Neural progenitor cell (in vitro differentiated cells): ENCODE measurements around the gene CPNE2. TPM values are rescaled to one million over a fixed set of nuclear protein-coding genes. Genes with fewer than 3 reads are reported as not detected.

Source experiments
- DNase-seq: peaks from one replicate; pipeline ENCODE4 v3.0.0-alpha.2; 2016; ENCODE audit warnings: low spot score
- H2AFZ ChIP-seq: fragments of 200-600 bp; sonication (generic); replicated peaks from 2 replicates; pipeline ENCODE4 v1.6.1; 2016; ENCODE audit warnings: antibody characterized with exemption
- H3F3A ChIP-seq: fragments of 200-600 bp; sonication (generic); 2 replicates; pipeline ENCODE4 v1.6.1; 2016; ENCODE audit warnings: antibody characterized with exemption, low read depth
- H3K27ac ChIP-seq: fragments of 200-600 bp; sonication (generic); 2 replicates; pipeline ENCODE4 v1.5.1; 2016; ENCODE audit warnings: mild to moderate bottlenecking
- H3K27me3 ChIP-seq: fragments of 200-600 bp; sonication (generic); 2 replicates; pipeline ENCODE4 v1.6.1; 2016; ENCODE audit warnings: mild to moderate bottlenecking, moderate library complexity
- H3K36me3 ChIP-seq: fragments of 200-600 bp; sonication (generic); 2 replicates; pipeline ENCODE4 v1.5.1; 2016
- H3K4me1 ChIP-seq: fragments of 200-600 bp; sonication (generic); 2 replicates; pipeline ENCODE4 v1.6.1; 2016; ENCODE audit warnings: mixed run types
- H3K4me2 ChIP-seq: fragments of 200-600 bp; sonication (generic); 2 replicates; pipeline ENCODE4 v1.6.1; 2016
- H3K4me3 ChIP-seq: fragments of 200-600 bp; sonication (generic); 2 replicates; pipeline ENCODE4 v1.5.1; 2016
- H3K79me2 ChIP-seq: fragments of 200-600 bp; sonication (generic); 2 replicates; pipeline ENCODE4 v1.6.1; 2016; ENCODE audit warnings: low read depth
- H3K9ac ChIP-seq: fragments of 200-600 bp; sonication (generic); 2 replicates; pipeline ENCODE4 v1.6.1; 2016
- H3K9me3 ChIP-seq: fragments of 200-600 bp; sonication (generic); 2 replicates; pipeline ENCODE4 v1.5.1; 2016; ENCODE audit warnings: low read depth
- H4K20me1 ChIP-seq: fragments of 200-600 bp; sonication (generic); 2 replicates; pipeline ENCODE4 v1.6.1; 2016; ENCODE audit warnings: low read depth
- H3K27ac Mint-ChIP-seq: 3 replicates; pipeline ENCODE4 v1.8.0; 2021; ENCODE audit warnings: mixed read lengths
- H3K27me3 Mint-ChIP-seq: 2 replicates; pipeline ENCODE4 v1.8.0; 2022; ENCODE audit warnings: low read depth, mild to moderate bottlenecking, inconsistent platforms, moderate library complexity, mixed read lengths; ENCODE audit not compliant: insufficient read depth
- H3K36me3 Mint-ChIP-seq: 3 replicates; pipeline ENCODE4 v1.8.0; 2021; ENCODE audit warnings: mixed read lengths
- H3K4me1 Mint-ChIP-seq: 3 replicates; pipeline ENCODE4 v1.8.0; 2021; ENCODE audit warnings: mixed read lengths
- H3K4me3 Mint-ChIP-seq: 3 replicates; pipeline ENCODE4 v1.8.0; 2021; ENCODE audit warnings: mild to moderate bottlenecking, moderate library complexity, mixed read lengths
- H3K9me3 Mint-ChIP-seq: 3 replicates; pipeline ENCODE4 v1.8.0; 2020; ENCODE audit warnings: mixed read lengths
- CTCF ChIP-seq: fragments of 200-600 bp; sonication (generic); IDR thresholded peaks from 2 replicates; pipeline ENCODE4 v1.5.1; 2017; ENCODE audit warnings: antibody characterized with exemption, mild to moderate bottlenecking
- EZH2 ChIP-seq: fragments of 200-600 bp; sonication (generic); IDR thresholded peaks from 2 replicates; pipeline ENCODE4 v1.6.1; 2017; ENCODE audit warnings: antibody characterized with exemption, mild to moderate bottlenecking, moderate library complexity
- EZH2phosphoT487 ChIP-seq: fragments of 200-600 bp; sonication (generic); IDR thresholded peaks from 2 replicates; pipeline ENCODE4 v1.6.1; 2017; ENCODE audit warnings: antibody characterized with exemption
- total RNA-seq: library from RNA; depleted of rRNA; stranded (reverse); fragments of >200 nt; gene quantifications from 2 replicates; pipeline ENCODE4 v1.2.3, GENCODE V29; 2015; ENCODE audit warnings: low replicate concordance

The CPNE2 gene
- total RNA-seq, 1 donor from 2014 or later = 19.8 TPM

GRCh38 chr16:57133886-57134285, 41.5 kb downstream of the CPNE2 start:
- Histone ChIP-seq H3K79me2 (no peaks in the 10 kb centered on the region), H3K4me3 (no peak overlapping the region), H3K36me3 (no peaks in the 10 kb centered on the region), H3K4me1 (peaks cover 17% of the 10 kb centered on the region), H4K20me1 (no peaks in the 10 kb centered on the region), H3K9me3 (no peaks in the 10 kb centered on the region), H2AFZ (no peak overlapping the region), H3K4me2 (no peak overlapping the region), H3K27me3 (no peaks in the 10 kb centered on the region), H3K9ac (no peak overlapping the region), H3F3A (no peaks in the 10 kb centered on the region), H3K27ac (no peak overlapping the region)
- Mint-ChIP-seq H3K4me1 (peaks cover 51% of the 10 kb centered on the region), H3K4me3 (no peak overlapping the region), H3K27ac (peak overlapping the region; percentile 90), H3K27me3 (peaks cover 2% of the 10 kb centered on the region), H3K36me3 (peaks cover 12% of the 10 kb centered on the region), H3K9me3 (no peaks in the 10 kb centered on the region)
- TF ChIP-seq EZH2phosphoT487 (no peak), EZH2 (no peak), CTCF (no peak)
- no peak for DNase-seq

GRCh38 chr16:57134982-57135381, 42.6 kb downstream of the CPNE2 start:
- no peaks in the 10 kb centered on the region for H4K20me1 ChIP-seq
- no peaks in the 10 kb centered on the region for H3K36me3 ChIP-seq
- no peaks in the 10 kb centered on the region for H3K79me2 ChIP-seq
- peaks cover 17% of the 10 kb centered on the region for H3K4me1 ChIP-seq
- no peak overlapping the region for H3K4me2 ChIP-seq
- H3K4me1 Mint-ChIP-seq = peaks cover 53% of the 10 kb centered on the region
- H3K27ac Mint-ChIP-seq = peak overlapping the region; percentile 90
- no peak overlapping the region for H2AFZ ChIP-seq
- TF ChIP-seq EZH2 (no peak), CTCF (no peak), EZH2phosphoT487 (no peak)
- H3K27ac ChIP-seq = no peak overlapping the region
- H3F3A ChIP-seq = no peaks in the 10 kb centered on the region
- H3K36me3 Mint-ChIP-seq = peaks cover 12% of the 10 kb centered on the region
- H3K9me3 ChIP-seq = no peaks in the 10 kb centered on the region
- H3K9me3 Mint-ChIP-seq = no peaks in the 10 kb centered on the region
- no peak overlapping the region for H3K4me3 Mint-ChIP-seq
- no peaks in the 10 kb centered on the region for H3K27me3 ChIP-seq
- no peak for DNase-seq
- peaks cover 2% of the 10 kb centered on the region for H3K27me3 Mint-ChIP-seq
- H3K4me3 ChIP-seq = no peak overlapping the region
- H3K9ac ChIP-seq = no peak overlapping the region

GRCh38 chr16:57137043-57137442, 44.7 kb downstream of the CPNE2 start:
- DNase-seq = no peak
- TF ChIP-seq EZH2phosphoT487 (no peak), CTCF (no peak), EZH2 (no peak)
- Histone ChIP-seq H2AFZ (no peak overlapping the region), H3K36me3 (no peaks in the 10 kb centered on the region), H3K79me2 (no peaks in the 10 kb centered on the region), H3K4me3 (no peak overlapping the region), H3K27ac (no peak overlapping the region), H3K27me3 (no peaks in the 10 kb centered on the region), H3K9ac (no peak overlapping the region), H3K4me1 (peaks cover 17% of the 10 kb centered on the region), H4K20me1 (no peaks in the 10 kb centered on the region), H3K9me3 (no peaks in the 10 kb centered on the region), H3F3A (no peaks in the 10 kb centered on the region), H3K4me2 (no peak overlapping the region)
- Mint-ChIP-seq H3K4me1 (peaks cover 39% of the 10 kb centered on the region), H3K27me3 (no peaks in the 10 kb centered on the region), H3K27ac (no peak overlapping the region), H3K4me3 (no peak overlapping the region), H3K9me3 (no peaks in the 10 kb centered on the region), H3K36me3 (peaks cover 12% of the 10 kb centered on the region)
